ENCODE results near the gene TICRR.

DNA sequence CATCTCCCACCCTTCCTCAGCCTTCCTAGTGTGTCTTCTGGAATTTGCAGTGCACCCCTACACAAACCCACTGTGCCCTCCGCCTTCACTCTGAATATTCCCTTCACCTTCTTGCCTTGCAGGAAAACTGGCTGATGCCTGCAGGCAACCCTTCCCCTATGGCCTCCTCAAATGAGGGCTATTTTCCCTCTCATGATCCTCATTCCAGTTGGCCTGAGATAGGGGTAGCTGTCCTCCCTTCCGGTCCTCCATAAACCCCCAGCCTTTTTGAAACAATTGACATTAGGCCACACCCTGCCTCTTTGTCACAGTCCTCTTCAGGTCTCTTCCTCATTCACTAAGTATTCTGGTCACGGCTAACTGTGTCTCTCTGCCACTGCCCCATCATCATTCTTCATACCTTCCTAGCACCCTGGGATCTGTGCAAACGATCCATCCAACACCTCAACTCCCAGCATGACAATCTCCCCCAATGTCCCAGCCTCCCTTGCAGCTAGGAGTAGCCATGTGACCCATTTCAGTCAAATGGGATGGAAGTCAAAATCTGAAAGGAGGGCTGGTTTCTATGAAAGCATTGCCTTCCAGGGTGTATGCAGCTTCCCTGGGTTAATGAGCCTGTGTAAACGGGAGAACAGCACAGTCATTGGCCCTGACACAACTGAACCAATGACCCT, 8.5 kb upstream of the TICRR start:
- TF ChIP-seq IRF2 (CRISPR knock-in tag; IDR thresholded peaks at IDR 0.05; ENCODE audit: borderline replicate concordance, low read depth) (no peak), FOXP1 (CRISPR knock-in tag; IDR thresholded peaks at IDR 0.05; ENCODE audit: borderline replicate concordance) (no peak), ATF1 (CRISPR knock-in tag; IDR thresholded peaks at IDR 0.05) (no peak), ZNF121 (CRISPR knock-in tag; IDR thresholded peaks at IDR 0.05) (no peak), ETV6 (CRISPR knock-in tag; IDR thresholded peaks at IDR 0.05) (no peak), TP53 (CRISPR knock-in tag; IDR thresholded peaks at IDR 0.05) (no peak)
- TF ChIP-seq, protein P1, sequence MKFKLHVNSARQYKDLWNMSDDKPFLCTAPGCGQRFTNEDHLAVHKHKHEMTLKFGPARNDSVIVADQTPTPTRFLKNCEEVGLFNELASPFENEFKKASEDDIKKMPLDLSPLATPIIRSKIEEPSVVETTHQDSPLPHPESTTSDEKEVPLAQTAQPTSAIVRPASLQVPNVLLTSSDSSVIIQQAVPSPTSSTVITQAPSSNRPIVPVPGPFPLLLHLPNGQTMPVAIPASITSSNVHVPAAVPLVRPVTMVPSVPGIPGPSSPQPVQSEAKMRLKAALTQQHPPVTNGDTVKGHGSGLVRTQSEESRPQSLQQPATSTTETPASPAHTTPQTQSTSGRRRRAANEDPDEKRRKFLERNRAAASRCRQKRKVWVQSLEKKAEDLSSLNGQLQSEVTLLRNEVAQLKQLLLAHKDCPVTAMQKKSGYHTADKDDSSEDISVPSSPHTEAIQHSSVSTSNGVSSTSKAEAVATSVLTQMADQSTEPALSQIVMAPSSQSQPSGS (CRISPR knock-in tag; IDR thresholded peaks at IDR 0.05; ENCODE audit: borderline replicate concordance, low read depth) = no peak
- TF ChIP-seq, protein P2, sequence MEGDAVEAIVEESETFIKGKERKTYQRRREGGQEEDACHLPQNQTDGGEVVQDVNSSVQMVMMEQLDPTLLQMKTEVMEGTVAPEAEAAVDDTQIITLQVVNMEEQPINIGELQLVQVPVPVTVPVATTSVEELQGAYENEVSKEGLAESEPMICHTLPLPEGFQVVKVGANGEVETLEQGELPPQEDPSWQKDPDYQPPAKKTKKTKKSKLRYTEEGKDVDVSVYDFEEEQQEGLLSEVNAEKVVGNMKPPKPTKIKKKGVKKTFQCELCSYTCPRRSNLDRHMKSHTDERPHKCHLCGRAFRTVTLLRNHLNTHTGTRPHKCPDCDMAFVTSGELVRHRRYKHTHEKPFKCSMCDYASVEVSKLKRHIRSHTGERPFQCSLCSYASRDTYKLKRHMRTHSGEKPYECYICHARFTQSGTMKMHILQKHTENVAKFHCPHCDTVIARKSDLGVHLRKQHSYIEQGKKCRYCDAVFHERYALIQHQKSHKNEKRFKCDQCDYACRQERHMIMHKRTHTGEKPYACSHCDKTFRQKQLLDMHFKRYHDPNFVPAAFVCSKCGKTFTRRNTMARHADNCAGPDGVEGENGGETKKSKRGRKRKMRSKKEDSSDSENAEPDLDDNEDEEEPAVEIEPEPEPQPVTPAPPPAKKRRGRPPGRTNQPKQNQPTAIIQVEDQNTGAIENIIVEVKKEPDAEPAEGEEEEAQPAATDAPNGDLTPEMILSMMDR (IDR thresholded peaks at IDR 0.05) = no peak
- TF ChIP-seq, protein P3, sequence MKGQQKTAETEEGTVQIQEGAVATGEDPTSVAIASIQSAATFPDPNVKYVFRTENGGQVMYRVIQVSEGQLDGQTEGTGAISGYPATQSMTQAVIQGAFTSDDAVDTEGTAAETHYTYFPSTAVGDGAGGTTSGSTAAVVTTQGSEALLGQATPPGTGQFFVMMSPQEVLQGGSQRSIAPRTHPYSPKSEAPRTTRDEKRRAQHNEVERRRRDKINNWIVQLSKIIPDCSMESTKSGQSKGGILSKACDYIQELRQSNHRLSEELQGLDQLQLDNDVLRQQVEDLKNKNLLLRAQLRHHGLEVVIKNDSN (CRISPR knock-in tag; IDR thresholded peaks at IDR 0.05) = no peak
- TF ChIP-seq, protein P4, sequence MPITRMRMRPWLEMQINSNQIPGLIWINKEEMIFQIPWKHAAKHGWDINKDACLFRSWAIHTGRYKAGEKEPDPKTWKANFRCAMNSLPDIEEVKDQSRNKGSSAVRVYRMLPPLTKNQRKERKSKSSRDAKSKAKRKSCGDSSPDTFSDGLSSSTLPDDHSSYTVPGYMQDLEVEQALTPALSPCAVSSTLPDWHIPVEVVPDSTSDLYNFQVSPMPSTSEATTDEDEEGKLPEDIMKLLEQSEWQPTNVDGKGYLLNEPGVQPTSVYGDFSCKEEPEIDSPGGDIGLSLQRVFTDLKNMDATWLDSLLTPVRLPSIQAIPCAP (CRISPR knock-in tag; IDR thresholded peaks at IDR 0.05) = no peak
- TF ChIP-seq, protein P5, sequence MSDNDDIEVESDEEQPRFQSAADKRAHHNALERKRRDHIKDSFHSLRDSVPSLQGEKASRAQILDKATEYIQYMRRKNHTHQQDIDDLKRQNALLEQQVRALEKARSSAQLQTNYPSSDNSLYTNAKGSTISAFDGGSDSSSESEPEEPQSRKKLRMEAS (CRISPR knock-in tag; IDR thresholded peaks at IDR 0.05) = no peak

Measured in WTC11 (cell line).